HG03025 (cell line): ENCODE measurements around the gene PRIM2.
A peak's percentile ranks its signal among the peaks of the same experiment; 100 is the strongest.
"Not testable (repeated sequence)": the region's sequence is repeated elsewhere in the genome, so short reads cannot be mapped to it uniquely, and the experiment has no call there.

Experiments used
- ATAC-seq: cut with Tn5 transposase; IDR thresholded peaks from one replicate; pipeline ENCODE4 v1.9.1; 2021; ENCODE audit warnings: mild to moderate bottlenecking, moderate library complexity; ENCODE audit not compliant: unreplicated experiment, low FRiP score

PRIM2 gene

GRCh38 chr6:57317060-57317943 is at the start of gene PRIM2:
Gene PRIM2, plus strand, starts transcription at chr6:57317630. Its CDS starts 816 bp downstream, at chr6:57318446.
- peak; percentile 91 for ATAC-seq

GRCh38 chr6:57268294-57268640 is 49.2 kb upstream of the PRIM2 start:
- no peak for ATAC-seq

- not testable (repeated sequence) for ATAC-seq
Measured at GRCh38 chr6:57274113-57274824, 43.2 kb upstream of the PRIM2 start.

- no peak for ATAC-seq
Measured at GRCh38 chr6:57275384-57275783, 42.0 kb upstream of the PRIM2 start.

- no peak for ATAC-seq
Measured at GRCh38 chr6:57276946-57277345, 40.5 kb upstream of the PRIM2 start.

- no peak for ATAC-seq
Measured at GRCh38 chr6:57278570-57278969, 38.9 kb upstream of the PRIM2 start.

- no peak for ATAC-seq
Measured at GRCh38 chr6:57279013-57279412, 38.4 kb upstream of the PRIM2 start.

- no peak for ATAC-seq
Measured at GRCh38 chr6:57283106-57283505, 34.3 kb upstream of the PRIM2 start.

GRCh38 chr6:57283911-57284455 is 33.4 kb upstream of the PRIM2 start:
- no peak for ATAC-seq

- not testable (repeated sequence) for ATAC-seq
Measured at GRCh38 chr6:57288136-57288535, 29.3 kb upstream of the PRIM2 start.

GRCh38 chr6:57293472-57293871 is 24.0 kb upstream of the PRIM2 start:
- ATAC-seq = not testable (repeated sequence)

GRCh38 chr6:57294862-57295445 is 22.5 kb upstream of the PRIM2 start:
- ATAC-seq = no peak

- ATAC-seq = no peak
Measured at GRCh38 chr6:57297505-57297904, 19.9 kb upstream of the PRIM2 start.

GRCh38 chr6:57298741-57299140 is 18.7 kb upstream of the PRIM2 start:
- no peak for ATAC-seq

- no peak for ATAC-seq
Measured at GRCh38 chr6:57301757-57302156, 15.7 kb upstream of the PRIM2 start.

GRCh38 chr6:57302477-57302876 is 15.0 kb upstream of the PRIM2 start:
- no peak for ATAC-seq

- ATAC-seq = no peak
Measured at GRCh38 chr6:57303931-57304681, 13.3 kb upstream of the PRIM2 start.

GRCh38 chr6:57305107-57305506 is 12.3 kb upstream of the PRIM2 start:
- no peak for ATAC-seq

- no peak for ATAC-seq
Measured at GRCh38 chr6:57305761-57306160, 11.7 kb upstream of the PRIM2 start.

GRCh38 chr6:57306273-57306672 is 11.2 kb upstream of the PRIM2 start:
- no peak for ATAC-seq
